Stimulated activated CD8-positive, alpha-beta memory T cell treated with anti-CD3 and anti-CD28 coated beads, Interleukin-15, amount 100 ng/mL, for 48 hours (primary cell): ENCODE measurements around the gene TMEFF1.
"Not testable (repeated sequence)": the region's sequence is repeated elsewhere in the genome, so short reads cannot be mapped to it uniquely, and the experiment has no call there.

Experiments used
- DNase-seq, 2 donors: peaks; one replicate each; pipeline ENCODE4 v3.0.0-alpha.2; 2020; ENCODE audit warnings: low read depth in 2 of 2

TMEFF1 gene, protein sequence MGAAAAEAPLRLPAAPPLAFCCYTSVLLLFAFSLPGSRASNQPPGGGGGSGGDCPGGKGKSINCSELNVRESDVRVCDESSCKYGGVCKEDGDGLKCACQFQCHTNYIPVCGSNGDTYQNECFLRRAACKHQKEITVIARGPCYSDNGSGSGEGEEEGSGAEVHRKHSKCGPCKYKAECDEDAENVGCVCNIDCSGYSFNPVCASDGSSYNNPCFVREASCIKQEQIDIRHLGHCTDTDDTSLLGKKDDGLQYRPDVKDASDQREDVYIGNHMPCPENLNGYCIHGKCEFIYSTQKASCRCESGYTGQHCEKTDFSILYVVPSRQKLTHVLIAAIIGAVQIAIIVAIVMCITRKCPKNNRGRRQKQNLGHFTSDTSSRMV

DNA sequence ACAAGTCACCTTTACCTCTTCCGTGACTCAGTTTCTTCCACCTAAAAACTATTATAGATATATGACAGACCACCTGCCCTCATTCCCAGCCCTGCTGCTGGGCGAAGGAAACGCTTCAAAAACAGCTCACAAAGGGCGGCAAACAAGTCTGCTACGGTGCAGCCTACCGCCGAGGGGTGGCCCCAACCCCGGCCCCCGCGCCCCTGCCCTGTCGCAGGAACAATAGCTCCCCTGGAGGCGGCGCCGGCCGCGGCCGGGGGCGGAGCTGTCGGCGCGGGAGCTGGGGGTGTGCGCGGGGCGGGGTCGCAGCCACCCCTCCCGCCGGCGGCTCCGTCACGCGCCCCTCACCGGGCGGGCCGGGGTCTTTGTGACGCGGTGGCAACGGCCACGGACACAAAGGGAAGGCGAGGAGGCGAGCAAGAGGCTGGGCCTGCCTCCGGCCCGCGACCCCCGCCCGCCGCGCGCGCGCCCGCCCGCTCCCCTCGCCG is at the start of gene TMEFF1:
TSS of gene TMEFF1 (plus strand) at position 362 of the 488 bp plus-strand sequence. CDS start 396 bp downstream, outside the sequence.
- DNase-seq, result peak; percentile 27

DNA sequence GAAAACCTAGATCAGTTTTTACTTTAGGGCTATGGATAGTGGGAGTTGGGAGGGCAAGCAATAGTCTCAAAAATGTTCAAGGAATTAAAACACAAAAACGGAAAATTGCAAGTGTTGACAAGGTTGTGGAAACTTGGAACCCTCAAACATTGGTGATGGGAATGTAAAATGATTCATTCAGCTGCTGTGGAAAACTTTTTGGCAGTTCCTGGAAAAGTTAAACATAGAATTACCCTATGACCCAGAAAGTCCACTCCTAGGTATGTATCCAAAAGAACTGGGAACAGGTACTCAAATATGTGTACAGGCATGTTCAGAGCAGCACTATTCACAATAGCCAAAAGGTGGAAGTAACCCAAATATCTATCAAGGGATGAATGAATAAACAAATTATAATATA is 47.2 kb upstream of the TMEFF1 start:
- DNase-seq, result no peak

DNA sequence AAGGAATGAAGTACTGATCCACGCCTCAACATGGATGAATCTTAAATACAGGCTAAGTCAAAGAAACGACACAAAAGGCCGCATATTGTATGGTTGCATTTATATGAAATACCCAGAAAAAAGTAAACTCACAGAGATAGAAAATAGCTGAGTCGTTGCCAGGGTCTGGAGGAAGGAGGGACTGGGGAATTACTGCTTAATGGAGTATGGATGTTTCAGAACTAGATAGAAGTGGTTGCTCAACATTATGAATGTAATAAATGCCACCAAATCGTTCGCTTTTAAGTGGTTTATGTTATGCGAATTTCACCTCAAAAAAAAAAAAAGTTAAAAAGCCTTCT is 46.8 kb upstream of the TMEFF1 start:
- DNase-seq, result no peak

DNA sequence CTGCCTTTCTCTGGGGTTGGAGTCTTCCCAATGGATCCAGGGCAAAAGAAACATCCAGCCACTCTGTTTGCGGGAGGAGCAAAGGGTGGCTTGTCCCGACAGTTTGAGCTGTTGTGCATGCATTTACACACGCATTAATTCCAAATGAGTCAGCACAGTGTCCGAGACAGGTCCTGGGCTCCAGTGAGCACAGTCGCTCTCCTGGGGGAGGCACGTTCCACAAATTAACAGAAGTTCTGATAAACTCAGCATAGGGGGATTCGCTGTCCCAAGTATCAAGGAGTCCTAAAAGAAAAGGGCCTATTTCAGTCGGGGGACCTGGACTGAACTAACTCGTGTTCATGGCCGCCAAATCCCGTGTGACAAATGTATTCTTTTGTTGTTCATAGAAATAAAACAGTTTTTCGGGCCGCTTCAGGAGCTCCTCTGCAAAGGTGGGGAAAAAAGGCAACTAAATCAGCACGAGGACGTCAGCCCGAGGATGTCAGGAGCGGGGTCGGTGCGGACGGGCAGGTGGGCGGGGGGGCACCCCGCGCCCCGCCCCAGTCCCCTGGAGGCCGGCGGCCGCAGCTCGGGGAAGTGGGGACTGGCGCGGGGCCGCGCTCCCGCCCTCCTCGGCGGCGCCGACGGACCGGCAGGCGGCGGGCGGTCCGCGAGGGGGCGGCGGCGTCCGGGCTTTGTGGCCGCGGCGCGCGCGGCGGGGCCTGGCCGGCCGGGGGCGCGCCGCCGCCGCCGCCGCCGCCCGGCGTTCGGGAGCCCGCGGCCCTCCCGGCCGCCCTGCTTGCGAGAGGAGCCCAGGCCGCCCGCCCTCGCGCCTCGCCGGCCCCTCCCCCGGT is 46.2 kb upstream of the TMEFF1 start, which contains the start of gene MSANTD3:
TSS of gene MSANTD3 (plus strand) at position 614 of the 836 bp plus-strand sequence. CDS start 14,796 bp downstream, outside the sequence.
- DNase-seq, result peak; percentile 44 to 53

DNA sequence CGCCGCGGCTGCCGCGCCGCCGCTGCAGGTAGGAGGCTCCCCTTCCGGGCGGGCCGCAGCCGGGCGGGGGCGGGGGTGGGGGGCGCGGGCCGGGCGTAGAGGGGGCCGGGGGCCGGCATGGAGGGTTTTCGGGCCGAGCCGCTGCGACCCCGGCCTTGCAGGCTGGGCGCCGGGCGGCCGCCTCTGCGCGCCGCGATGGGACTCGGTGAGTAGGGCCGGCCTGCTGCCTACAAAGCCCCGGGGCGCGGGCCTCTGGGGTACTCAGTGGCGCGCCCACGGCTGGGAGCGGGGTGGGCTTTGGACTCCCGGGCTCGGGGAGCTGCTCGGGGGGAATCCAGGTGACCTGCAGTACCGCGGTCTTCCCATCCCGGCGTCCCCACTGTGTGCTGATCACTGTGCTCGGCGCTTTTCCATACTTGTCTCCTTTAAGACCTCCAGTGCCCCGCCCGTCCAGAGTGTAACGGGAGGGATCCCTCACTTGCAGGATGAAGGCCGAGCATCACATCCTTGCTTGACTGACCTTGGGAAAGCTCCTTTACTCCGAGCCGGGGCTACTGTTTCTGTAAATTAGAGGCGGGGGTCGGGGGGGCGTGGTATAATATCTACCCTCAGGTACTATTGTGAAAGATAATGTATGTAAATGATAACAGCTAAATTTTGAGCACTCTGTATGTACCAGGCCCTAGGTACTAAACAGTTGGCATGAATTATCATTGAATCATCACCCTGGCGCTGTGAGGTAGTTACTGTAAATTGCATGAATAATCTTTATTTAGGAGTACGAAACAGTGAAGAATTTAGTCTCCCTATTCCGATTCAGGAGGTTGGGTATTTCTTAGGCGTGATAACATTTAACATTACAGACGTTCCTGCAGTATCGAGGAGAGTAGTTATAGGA is 45.3 kb upstream of the TMEFF1 start:
- peak in 1 of 2 donors; percentile 7 for DNase-seq

DNA sequence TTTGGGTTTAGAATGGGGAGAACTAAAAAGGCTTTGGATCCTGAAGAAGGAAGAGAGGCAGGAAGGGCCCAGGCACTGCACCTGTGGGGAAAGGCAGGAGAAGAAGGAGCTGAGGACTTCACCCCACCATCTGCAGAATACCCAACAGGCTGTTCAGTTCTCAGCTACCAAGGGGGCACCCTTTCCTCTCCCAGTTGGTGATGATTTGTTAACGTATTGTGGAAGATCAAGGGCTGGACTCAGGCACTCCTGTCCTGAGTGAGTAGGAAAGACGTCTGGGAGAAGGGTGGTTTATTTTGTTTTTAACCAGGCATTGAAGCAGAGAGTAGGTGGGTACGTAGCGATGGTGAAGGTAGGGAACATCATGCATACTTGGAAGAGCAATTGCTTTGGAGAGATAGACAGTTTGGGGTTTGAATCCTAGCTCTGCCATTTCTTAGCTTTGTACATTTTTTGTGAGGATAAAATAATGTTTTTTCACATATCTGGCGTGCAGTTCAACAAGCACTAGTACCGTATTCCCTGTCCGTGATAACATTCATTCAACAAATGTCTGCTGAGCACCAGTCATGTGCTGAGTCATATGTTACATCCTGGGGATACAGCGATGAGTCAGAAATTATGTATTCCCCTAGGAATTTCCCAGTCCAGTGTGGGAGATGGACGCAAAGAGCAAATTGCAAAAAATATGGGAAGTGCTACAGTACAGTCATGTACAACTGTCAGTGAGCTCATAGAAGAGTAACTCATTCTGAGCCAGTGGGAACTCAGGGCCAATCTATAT is 43.9 kb upstream of the TMEFF1 start:
- no peak for DNase-seq

DNA sequence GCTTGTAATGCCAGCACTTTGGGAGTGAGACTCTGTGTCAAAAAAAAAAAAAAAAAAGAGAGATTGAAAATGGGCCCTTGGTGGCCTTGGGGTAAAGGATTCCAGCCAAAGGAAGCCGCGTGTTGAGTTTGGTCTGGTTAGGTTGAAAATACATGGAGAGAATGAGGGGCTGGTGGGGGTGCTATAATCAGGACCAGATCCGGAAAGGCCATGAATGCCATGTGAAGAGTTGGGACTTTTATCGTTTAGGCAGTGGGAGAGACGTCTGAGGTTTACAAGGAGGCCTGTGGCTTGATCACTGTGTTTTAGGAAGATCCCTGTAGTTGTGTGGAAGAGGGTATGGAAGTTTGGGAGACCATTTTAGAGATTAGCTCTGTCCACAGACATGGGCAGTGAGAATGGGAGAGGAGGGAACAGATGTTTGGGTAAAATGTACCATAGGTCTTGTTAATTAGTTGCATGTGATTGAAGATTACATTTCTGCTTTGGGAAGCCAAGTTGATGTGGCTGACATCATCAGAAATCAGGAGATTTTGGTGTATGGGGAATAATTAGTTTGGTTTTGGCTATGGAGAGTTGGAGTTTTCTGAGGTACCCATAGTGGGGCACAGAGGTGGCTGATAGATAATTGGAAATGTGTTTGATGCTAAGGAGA is 42.5 kb upstream of the TMEFF1 start:
- DNase-seq, result no peak

DNA sequence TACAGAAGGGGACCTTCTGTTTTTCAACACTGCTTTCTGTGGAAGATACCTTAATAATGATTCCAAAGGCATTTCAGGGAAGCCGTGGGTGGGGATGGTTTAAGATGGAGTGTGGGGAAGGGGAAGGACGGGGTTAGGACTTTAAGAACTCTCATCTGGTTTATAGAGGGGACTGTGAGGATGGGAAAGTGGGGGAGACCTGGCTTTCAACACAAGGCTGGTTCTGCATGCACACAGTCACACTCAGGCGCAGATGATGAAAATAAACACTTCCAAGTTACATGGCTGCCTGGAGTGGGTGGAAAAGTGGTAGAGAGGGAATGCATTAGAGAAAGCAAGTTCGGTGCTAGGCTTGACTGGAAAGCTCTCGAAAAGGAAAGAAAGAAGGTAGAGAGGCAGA is 41.1 kb upstream of the TMEFF1 start:
- no peak for DNase-seq

DNA sequence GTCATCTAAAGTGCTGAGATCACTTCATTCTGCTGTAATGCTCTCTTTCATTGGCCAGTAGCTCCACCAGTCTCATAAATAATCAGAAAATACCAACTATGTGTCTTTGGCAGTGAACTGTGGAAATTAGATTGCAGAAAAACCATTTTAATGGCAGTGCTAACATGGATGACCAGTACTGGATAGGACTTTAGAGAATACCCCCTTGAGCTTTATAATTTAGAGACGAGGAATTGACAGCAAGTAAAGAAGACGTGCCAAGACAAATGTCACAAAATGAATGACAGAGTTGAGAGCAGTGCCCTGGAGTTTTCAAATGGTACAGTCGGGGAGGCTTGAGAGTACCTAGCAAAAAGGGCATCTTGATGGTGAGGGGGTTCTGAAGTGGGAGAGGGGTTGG is 40.2 kb upstream of the TMEFF1 start:
- DNase-seq, result no peak

DNA sequence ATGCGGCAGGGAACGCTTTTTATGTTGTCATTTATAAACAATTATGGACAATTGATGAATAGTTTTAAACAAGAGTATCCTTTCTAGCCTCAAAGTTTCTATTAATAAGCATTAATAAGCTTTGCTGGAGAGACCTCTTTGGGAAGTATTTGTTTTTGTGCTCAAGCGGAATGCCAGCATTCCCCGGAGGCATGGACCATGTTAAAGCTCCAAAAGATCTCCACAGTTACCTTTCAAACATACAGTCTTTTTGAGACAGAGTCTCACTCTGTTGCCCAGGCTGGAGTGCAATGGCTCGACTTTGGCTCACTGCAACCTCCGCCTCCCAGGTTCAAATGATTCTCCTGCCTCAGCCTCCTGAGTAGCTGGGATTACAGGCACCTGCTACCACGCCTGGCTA is 36.4 kb upstream of the TMEFF1 start:
- DNase-seq, result no peak

DNA sequence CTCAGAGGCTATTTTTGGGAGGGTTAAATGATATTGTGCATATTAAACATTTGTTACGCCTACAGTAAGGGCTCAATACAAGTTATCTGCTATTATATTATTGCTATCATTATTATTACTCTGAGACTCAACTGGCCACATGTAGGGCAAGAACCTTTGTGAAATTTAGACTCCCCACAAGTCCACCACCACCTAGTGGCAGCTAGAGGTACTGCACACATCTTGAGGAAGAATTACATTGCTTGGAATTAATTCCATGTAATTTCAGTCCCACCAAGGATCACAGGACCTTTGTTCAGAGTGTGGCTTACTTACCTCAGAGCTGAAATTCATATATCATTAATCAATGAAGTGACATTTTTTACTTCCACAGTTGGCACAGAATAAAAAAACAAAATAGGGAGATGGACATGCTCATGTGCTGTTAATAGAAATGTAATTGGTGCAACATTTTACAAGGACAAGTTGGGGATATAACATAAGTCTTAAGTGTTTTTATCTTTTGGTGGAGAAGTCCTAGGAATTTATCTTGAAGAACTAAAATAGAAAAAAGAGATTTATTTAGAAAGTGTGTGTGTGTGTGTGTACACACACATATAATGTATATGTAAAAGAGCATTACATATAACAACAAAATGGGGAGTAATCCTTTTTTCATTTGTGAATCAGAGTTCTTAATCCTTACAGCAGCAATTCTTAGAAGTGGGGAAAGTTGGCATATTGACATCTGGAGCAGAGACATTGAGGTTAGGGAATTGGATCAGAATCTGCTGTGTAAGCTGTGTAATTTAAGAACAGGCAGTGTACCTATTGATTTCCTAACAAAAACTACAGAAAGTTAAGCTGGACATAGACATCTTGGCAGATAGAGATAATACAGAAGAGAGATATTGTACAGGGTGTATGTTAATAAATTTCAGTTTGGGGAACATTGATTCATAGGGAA is 34.8 kb upstream of the TMEFF1 start:
- peak; percentile 6 to 26 for DNase-seq

DNA sequence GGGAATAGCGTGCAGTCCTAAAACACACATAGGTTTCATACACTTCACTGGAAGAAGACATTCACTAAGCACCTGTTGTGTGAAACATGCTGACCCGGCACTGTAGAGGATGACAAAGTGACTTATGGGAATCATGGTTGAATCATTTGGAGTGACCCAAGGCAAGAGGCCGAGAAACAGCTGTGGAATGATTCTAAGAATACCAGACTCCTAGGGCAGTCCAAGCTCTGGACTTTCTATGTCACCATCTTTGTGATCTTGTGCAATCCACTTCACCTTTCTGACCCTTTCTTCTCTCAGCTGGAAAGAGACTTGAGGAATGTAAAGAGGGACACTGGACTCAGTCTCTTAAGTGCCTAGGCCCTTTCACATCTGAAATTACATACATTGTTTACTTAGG is 32.9 kb upstream of the TMEFF1 start:
- DNase-seq, result no peak

DNA sequence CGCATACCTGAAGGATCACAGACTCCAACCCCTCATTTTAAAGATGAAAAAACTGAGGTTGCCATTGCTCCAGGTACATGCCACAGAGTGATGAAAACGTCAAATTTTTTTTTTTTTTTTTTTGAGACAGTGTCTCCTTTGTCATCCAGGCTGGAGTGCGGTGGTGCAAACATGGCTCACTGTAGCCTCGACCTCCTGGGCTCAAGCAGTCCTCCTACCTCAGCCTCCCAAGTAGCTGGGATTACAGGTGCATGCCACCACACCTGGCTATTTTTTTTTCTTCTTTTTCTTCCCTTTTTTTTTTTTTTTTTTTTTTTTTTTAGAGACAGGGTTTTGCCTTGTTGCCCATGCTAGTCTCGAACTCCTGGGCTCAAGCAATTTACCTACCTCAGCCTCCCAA is 32.5 kb upstream of the TMEFF1 start:
- DNase-seq, result not testable (repeated sequence)

DNA sequence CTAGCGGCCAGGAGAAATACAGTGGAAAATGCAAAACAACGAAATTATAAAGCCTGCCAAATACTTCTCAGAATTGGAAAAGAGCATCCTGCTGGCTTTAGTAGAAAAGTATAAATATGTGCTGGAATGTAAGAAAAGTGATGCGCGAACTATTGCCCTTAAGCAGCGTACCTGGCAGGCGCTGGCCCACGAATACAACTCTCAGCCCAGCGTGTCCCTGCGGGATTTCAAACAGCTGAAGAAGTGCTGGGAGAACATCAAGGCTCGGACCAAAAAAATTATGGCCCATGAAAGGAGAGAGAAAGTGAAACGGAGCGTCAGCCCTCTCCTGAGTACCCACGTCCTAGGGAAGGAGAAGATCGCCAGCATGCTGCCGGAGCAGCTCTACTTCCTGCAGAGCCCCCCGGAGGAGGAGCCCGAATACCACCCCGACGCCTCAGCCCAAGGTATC is 31.0 kb upstream of the TMEFF1 start:
- DNase-seq, result no peak

DNA sequence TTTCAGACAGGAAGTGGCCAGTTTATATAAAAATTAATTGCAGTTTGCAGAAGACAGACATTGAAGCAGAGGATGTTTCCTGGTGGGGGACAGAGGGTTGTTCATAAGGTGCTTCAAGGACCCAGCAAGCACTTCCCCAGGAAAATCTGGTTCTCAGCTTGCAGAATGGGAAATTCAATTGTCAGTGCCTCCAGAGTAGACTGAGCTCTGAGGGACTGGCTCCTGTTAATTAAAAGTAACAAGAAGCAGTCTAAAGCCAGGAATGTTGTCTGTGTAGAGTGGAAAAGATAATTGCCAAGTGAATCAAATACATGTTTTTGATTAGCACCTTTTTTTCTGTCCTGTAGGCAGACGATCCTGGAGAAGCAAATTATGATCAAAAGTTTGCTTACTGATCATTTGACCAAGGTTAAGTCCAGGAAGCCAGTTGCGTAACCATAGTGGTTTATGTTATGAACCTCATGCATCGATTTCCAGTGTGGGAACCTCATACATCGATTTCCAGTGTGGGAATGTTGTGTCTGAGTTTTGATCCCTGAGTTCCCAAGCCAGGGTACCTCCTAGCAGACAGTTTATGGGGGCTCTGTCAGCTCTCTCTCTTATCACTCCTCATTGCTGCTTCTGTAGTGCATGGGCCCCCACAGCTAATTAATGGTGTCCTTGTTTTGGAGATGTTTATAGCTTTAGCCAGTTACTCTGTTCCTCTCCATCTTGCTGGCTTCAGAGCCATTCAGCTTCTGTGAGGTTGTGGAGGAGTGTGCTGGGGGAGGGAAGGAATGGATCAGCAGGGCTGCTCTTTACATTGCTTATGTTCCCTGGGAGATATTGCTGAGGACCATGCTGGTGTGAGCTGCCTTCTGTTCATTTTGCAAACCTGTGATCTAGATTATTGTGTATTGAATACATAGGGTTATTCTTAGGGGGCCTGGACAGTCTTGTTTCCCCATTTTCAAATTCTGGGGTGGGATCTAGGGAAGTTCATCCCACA is 28.9 kb upstream of the TMEFF1 start:
- DNase-seq, result no peak

DNA sequence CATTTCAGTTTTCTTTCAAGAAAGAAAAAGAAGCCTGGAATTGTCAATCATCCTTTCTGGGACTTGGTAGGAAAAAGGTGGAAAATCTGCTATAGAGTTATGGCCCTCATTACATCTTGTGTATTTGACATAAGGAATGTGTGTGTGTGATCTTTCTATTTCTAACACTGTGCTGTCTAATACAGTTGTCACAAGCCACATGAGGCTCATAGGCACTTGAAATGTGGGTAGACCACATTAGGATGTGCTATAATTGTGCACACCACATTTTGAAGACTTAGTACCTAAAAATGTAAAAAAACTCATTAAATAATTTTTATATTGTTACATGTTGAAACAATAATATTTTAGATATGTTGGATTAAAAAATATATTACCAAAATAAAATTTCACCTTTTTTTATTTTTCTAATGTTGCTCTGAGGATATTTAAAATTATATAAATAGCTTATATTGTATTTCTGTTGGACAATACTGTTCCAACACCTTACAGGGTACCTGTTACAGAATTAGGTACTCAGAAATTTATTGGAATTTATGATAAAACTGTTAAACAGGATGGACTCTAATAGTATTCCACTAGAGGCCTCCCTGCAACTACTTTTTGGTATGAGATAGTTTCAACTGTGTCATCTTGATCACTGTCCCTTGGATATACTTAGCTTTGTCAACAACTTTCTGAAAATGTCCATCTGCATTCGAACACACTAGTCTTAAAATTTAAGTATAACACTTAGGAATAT is 27.6 kb upstream of the TMEFF1 start:
- no peak for DNase-seq

DNA sequence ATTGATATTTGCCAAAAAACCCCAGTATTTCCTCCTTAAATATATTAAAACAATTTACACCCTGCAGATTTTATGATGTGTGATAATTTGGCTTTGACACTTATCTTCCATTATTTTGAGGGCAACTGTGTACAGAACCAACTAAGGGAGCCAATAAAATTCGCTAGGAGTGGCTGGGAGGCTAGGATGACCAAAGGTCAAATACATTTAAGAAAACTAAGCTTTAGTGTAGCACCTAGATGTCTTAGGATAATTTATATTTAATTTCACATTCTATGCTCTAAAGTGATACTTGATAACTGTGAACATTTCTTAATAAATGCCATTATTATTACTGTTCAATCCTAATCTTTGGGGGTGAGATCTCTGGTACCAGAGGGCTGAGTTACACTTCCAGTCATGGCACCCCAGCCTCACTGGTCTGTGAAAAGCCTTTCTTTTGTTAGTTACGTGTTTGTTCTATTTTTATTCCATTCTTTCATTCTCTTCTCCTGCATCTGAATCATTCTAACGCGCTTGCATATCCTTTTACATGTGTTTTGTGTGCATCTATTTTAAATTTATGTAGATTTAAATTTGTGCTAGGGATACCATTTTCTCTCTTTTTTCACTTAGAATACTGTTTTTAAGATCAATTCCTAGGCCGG is 26.9 kb upstream of the TMEFF1 start:
- DNase-seq, result no peak
